NCI-H146 treated with DMSO at 0.1 percent for 48 hours (cell line): ENCODE data around the gene RNF169.
"Not testable (repeated sequence)": the region's sequence is repeated elsewhere in the genome, so short reads cannot be mapped to it uniquely, and the experiment has no call there.

Source experiments
- DNase-seq: peaks from one replicate; lab custom pipeline; 2025; ENCODE audit not compliant: unreplicated experiment; lab: John Stamatoyannopoulos, UW

The RNF169 gene

GRCh38 chr11:74766905-74767304 lies 18.3 kb downstream of the RNF169 start:
- DNase-seq: no peak

- not testable (repeated sequence) for DNase-seq
Measured at GRCh38 chr11:74768172-74768651, 19.6 kb downstream of the RNF169 start.

GRCh38 chr11:74769055-74769707 lies 20.5 kb downstream of the RNF169 start:
- DNase-seq: no peak

GRCh38 chr11:74770456-74770855 lies 21.8 kb downstream of the RNF169 start:
- DNase-seq: no peak

GRCh38 chr11:74771139-74771538 lies 22.5 kb downstream of the RNF169 start:
- DNase-seq: no peak

- no peak for DNase-seq
Measured at GRCh38 chr11:74773476-74773875, 24.8 kb downstream of the RNF169 start.

GRCh38 chr11:74775762-74776161 lies 27.1 kb downstream of the RNF169 start:
- no peak for DNase-seq

GRCh38 chr11:74776546-74776945 lies 27.9 kb downstream of the RNF169 start:
- no peak for DNase-seq

- no peak for DNase-seq
Measured at GRCh38 chr11:74777038-74777437, 28.4 kb downstream of the RNF169 start.

GRCh38 chr11:74777877-74778276 lies 29.2 kb downstream of the RNF169 start:
- no peak for DNase-seq

GRCh38 chr11:74778581-74778980 lies 29.9 kb downstream of the RNF169 start:
- no peak for DNase-seq

- no peak for DNase-seq
Measured at GRCh38 chr11:74780248-74781005, 31.8 kb downstream of the RNF169 start.

GRCh38 chr11:74783241-74783871 lies 34.7 kb downstream of the RNF169 start:
- no peak for DNase-seq

- DNase-seq: no peak
Measured at GRCh38 chr11:74784234-74784633, 35.6 kb downstream of the RNF169 start.

- no peak for DNase-seq
Measured at GRCh38 chr11:74784726-74785125, 36.1 kb downstream of the RNF169 start.

GRCh38 chr11:74786574-74786973 lies 37.9 kb downstream of the RNF169 start:
- DNase-seq: no peak

- no peak for DNase-seq
Measured at GRCh38 chr11:74791333-74792100, 42.9 kb downstream of the RNF169 start.

GRCh38 chr11:74806267-74806666 lies 57.6 kb downstream of the RNF169 start:
- DNase-seq: no peak

GRCh38 chr11:74809801-74810200 lies 61.2 kb downstream of the RNF169 start:
- DNase-seq: no peak

- no peak for DNase-seq
Measured at GRCh38 chr11:74815966-74816365, 67.3 kb downstream of the RNF169 start.

GRCh38 chr11:74816664-74817063 lies 68.0 kb downstream of the RNF169 start:
- no peak for DNase-seq
